Ovary (tissue), 3 donors: ENCODE measurements around the gene FLOT2.

Experiments used
- CTCF ChIP-seq, 3 donors: fragments of 450-650 bp in 2 of 3; fragments of 200-600 bp in 1 of 3; IDR thresholded peaks; one replicate each; pipeline versions ENCODE4 v1.5.1 to v1.8.0; 2016 to 2022; ENCODE audit warnings: antibody characterized with exemption in 3 of 3, mild to moderate bottlenecking in 1 of 3
- EP300 ChIP-seq: sonication (generic); formaldehyde crosslinking; IDR thresholded peaks from one replicate; pipeline ENCODE4 v1.6.1; 2017; ENCODE audit warnings: antibody characterized with exemption
- POLR2A ChIP-seq: fragments of 450-650 bp; IDR thresholded peaks from one replicate; pipeline ENCODE4 v1.6.1; 2017; ENCODE audit warnings: antibody characterized with exemption, mild to moderate bottlenecking, moderate library complexity
- donor health status: DM: no; HTN: no; CAD: no.

- TF ChIP-seq CTCF (IDR thresholded peaks at IDR 0.05) (no peak), EP300 (no peak), POLR2A (no peak)
Measured at GRCh38 chr17:28892024-28892423, 5.5 kb downstream of the FLOT2 start.
